GM19099 (cell line): ENCODE data around the gene WBP2.
A peak's percentile ranks its signal among the peaks of the same experiment; 100 is the strongest.

ENCODE experiments used
- POLR2A ChIP-seq: IDR thresholded peaks from 3 replicates; pipeline ENCODE4 v1.6.1; 2011; ENCODE audit warnings: low read depth; ENCODE audit not compliant: insufficient read length; ENCODE audit errors: extremely low read depth

Gene WBP2

GRCh38 chr17:75853433-75853832 lies 1.7 kb downstream of the WBP2 start:
- TF ChIP-seq POLR2A = no peak

GRCh38 chr17:75850928-75851692 lies 4.0 kb downstream of the WBP2 start:
- no peak for TF ChIP-seq POLR2A

GRCh38 chr17:75849724-75850123 lies 5.4 kb downstream of the WBP2 start:
- TF ChIP-seq POLR2A = no peak

- no peak for TF ChIP-seq POLR2A
These were observed 5.9 kb downstream of the WBP2 start for GRCh38 chr17:75849279-75849646.

- TF ChIP-seq POLR2A = no peak
These were observed 6.4 kb downstream of the WBP2 start for GRCh38 chr17:75848523-75849278.

- TF ChIP-seq POLR2A = no peak
These were observed 7.3 kb downstream of the WBP2 start for GRCh38 chr17:75847614-75848522.

- TF ChIP-seq POLR2A = no peak
These were observed 8.2 kb downstream of the WBP2 start for GRCh38 chr17:75846692-75847613.

- TF ChIP-seq POLR2A = no peak
These were observed 9.0 kb downstream of the WBP2 start for GRCh38 chr17:75845933-75846691.

- peak; percentile 34 for TF ChIP-seq POLR2A
These were observed 9.9 kb downstream of the WBP2 start for GRCh38 chr17:75845058-75845711.

GRCh38 chr17:75844530-75845057 lies 10.5 kb downstream of the WBP2 start:
- TF ChIP-seq POLR2A = no peak

GRCh38 chr17:75843577-75844529 lies 11.3 kb downstream of the WBP2 start, which contains the start of gene UNC13D:
UNC13D (minus strand) TSS chr17:75844404; CDS start chr17:75844337, 67 bp downstream.
- peak; percentile 45 for TF ChIP-seq POLR2A
